ENCODE measurements around the gene FOXP3.
"Not testable (repeated sequence)": the region's sequence is repeated elsewhere in the genome, so short reads cannot be mapped to it uniquely, and the experiment has no call there.

FOXP3 gene, protein sequence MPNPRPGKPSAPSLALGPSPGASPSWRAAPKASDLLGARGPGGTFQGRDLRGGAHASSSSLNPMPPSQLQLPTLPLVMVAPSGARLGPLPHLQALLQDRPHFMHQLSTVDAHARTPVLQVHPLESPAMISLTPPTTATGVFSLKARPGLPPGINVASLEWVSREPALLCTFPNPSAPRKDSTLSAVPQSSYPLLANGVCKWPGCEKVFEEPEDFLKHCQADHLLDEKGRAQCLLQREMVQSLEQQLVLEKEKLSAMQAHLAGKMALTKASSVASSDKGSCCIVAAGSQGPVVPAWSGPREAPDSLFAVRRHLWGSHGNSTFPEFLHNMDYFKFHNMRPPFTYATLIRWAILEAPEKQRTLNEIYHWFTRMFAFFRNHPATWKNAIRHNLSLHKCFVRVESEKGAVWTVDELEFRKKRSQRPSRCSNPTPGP

DNA sequence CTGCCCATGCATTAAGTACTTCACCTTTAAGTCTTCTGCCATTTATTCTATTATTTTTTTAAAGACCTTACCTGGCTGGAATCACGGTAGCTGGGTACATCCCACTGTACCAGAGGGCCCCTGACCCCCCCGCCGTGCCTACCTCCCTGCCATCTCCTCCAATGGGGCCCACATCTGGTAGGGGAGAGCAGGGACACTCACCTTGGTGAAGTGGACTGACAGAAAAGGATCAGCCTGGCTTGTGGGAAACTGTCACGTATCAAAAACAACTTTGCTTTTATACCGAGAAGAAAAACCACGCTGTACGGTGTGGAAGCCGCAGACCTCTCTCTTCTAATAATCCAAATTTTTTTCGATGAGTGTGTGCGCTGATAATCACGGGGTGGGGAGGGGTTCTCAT lies at the start of gene FOXP3:
Gene FOXP3 (minus strand): TSS at position 251 of the 400 bp plus-strand sequence. CDS start 6,205 bp downstream, outside the sequence.
- DNase-seq (ENCODE audit: low spot score) = no peak

DNA sequence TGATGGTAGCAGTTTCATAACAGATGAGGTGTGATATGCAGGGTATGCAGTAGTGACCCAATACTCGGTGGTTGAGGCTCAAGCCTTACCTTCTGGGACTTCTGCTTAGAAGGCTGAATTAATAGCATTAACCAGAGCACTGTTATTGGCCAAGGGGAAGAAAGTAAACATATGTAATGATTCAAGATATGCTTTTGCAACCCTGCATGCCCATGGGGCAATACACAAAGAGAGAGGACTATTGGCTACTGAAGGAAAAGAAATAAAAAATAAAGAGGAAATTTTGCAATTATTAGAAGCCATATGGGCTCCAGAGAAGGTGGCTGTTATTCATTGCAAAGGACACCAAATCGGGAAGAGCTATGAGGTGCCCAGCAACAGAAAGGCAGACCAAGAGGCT lies 47.7 kb upstream of the FOXP3 start:
- DNase-seq (ENCODE audit: low spot score) = no peak

DNA sequence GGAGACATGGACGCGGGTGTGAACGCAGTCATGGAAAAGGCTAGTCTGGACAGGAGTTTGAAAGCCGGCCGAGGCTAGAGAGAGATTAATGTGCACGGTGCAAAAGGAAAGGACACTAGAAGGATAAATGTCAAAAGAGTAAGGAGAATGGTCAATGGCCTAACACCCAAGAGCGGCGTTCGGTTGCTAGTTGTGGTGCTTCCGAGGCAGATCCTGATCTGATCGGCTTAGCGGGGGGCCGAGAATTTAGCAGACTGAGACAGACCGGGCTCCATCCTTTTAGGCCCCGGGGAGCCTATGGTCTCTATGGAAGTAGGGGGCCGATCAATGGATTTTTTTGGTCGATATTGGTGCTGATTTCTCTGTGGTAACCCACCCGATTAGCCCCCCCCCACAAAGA lies 45.9 kb upstream of the FOXP3 start:
- DNase-seq (ENCODE audit: low spot score) = no peak

DNA sequence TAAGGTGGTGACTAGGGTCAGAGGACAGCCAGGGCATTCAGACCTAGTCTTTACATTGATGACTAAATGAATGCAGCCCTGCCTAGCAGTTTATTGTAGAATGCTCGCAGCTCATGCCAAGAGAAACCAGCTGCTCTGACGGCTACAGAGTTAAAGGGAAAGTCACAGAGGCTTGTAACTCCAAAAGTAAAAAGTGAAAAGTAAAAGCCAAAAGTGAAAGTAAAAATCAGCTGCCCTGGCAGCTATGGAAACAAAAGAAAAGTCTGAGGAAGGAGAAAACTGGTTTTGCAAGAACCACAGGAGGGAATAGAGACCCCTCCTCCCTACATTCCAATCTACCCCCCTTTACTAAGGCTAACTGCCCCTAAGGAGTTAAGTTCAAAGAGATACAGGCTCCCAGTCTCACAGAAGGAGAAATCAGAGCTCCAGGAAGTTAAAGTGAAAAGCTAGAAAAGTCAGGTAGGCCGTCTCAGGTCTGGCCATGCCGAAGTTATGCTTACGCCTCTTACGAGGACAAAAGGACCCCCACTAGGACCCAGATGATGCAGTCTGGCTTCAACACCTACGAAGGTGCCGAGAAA lies 45.0 kb upstream of the FOXP3 start:
- DNase-seq (ENCODE audit: low spot score) = no peak

DNA sequence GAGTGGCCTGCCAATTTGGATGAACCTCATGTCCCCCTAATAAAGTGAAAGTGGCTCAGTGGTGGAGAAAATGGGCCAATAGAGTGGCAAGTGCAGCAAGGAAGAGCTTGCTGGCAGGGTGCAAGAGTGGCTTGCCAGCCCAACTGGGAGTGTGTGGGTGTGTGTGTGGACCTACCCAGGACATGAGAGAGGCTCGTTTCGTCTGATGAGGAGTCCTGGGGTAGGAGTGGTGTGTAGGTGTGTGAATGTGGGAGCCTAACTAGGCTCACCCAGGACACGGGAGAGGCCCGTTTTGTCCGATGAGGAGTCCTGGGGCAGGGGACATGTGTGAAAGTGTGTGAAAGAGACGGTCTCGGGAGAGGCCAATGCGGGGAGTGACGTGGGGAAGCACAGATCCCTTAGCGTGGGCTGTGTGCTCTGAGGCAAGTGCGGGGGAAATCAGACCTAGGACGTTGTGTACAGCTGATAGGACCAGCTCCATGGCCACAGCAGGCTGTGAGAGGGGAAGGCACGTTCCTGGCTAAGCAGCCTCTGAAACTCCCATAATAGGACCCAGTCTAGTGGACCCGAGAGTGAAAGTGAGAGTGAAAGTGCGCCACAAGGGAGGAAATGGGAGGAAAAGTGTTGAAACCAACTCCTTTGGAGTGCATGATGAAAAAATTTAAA lies 44.2 kb upstream of the FOXP3 start:
- DNase-seq (ENCODE audit: low spot score) = no peak

DNA sequence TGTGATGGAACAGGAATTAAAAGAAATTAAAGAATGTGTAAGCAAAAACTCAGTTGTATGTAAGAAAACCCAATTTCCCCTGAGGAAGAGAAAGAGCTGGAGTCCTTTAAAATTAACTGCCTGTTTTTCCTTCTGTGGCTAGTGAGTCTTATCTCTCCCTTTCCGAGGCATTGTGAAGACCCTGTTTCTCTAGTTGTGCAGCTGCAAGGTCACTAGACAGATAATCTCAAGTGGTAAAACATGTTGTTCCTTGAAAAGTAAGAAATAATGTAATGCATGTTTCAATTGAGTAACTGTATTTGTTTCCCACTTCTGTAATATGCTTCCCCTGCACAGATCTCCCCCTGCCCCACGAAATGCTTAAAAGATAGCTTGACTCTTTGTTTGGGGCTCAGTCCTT lies 43.3 kb upstream of the FOXP3 start:
- not testable (repeated sequence) for DNase-seq (ENCODE audit: low spot score)

DNA sequence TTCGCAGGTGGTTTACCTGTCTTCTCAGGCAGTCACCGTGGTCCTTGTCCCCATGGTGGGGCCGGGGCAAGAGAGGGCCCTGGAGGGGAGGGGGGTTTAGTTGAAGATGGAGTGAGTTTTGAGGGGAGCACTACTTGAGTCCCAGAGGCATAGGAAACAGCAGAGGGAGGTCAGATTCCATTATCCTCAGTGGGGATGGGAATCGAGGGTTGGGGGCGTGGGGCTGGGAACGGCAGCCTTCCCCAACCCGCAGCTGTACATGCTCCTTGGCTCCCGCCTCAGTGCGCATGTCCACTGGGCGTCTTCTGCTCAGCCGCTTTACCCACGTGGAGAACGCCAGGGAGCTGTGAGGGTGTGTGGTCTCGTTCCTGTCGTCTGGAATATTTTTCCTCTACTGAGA lies 38.8 kb upstream of the FOXP3 start, which contains the start of gene GAGE10:
Gene GAGE10 (plus strand): TSS at position 301 of the 400 bp plus-strand sequence. CDS start 1,214 bp downstream, outside the sequence.
- DNase-seq (ENCODE audit: low spot score) = no peak

DNA sequence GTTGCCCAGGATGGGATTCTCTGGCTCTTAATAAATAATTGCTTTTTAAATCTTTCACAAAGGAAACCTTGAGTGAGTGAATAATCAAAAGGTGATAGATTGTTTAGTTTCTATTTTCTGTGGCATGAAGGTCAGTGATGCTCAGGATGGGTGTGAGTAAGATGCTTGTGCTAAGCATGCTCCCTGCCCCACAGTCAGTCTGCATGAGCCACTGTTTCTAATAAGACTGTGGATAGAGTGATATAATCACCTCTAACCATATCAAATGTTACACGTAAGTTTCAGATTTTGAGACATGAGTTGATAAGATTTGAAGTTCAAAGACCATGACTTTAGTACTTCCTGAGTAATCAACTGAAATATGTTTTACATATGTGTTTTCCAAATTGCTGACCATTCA lies 36.2 kb upstream of the FOXP3 start:
- no peak for DNase-seq (ENCODE audit: low spot score)

DNA sequence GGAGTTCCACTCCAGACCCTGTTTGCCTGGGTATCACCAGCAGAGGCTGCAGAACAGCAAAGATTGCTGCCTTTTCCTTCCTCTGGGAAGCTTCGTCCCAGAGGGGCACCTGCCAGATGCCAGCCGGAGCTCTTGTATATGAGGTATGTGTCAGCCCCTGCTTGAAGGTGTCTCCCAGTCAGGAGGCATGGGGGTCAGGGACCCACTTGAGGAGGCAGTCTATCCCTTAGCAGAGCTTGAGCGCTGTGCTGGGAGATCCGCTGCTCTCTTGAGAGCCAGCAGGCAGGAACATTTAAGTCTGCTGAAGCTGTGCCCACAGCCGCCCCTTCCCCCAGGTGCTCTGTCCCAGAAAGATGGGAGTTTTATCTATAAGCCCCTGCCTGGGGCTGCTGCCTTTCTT lies 34.8 kb upstream of the FOXP3 start:
- not testable (repeated sequence) for DNase-seq (ENCODE audit: low spot score)

DNA sequence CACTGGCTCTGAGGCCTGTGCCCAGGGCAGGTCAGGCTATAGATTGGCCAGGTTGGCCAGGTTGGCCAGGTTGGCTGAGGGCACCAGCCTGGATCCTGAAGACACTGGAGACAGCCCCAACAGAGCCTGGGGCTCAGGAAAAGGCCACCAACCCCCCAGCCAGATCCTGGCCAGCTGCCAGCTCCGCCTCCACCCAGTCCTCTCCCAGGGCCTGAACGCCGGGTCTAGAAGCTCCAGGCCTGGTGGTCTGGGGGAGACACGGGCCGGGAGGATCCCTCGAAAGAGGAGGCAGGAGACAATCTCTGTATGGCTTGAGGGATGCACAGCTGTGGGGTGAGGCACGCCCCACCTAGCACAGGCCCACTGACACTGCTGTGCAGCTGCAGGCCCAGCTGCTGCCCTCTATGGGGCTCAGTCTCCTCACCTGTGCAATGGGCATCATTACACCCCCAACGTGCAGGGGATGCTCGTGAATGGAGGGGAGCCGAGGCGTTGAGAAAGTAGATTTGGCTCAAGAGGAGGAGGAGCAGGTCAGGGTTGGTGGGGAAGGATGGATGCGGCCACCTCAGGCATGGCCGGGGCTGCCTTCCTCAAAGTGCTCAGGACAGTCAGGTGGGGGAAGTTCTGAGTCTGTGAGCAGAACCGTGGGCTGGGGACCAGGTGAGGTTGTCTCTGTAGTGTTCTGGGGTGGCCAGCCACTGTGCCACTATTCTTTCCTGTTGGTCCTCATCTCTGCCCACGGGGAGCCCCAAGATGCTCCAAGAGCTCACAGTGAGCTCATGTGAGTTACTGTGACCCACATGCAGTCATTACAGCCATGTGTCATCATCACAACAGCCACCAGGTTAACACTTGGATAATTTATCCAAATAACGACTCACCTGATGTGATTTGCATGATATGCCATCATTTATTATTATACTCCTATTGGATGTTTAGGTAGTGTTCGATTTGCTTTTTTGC lies 28.2 kb upstream of the FOXP3 start:
- DNase-seq (ENCODE audit: low spot score) = no peak

DNA sequence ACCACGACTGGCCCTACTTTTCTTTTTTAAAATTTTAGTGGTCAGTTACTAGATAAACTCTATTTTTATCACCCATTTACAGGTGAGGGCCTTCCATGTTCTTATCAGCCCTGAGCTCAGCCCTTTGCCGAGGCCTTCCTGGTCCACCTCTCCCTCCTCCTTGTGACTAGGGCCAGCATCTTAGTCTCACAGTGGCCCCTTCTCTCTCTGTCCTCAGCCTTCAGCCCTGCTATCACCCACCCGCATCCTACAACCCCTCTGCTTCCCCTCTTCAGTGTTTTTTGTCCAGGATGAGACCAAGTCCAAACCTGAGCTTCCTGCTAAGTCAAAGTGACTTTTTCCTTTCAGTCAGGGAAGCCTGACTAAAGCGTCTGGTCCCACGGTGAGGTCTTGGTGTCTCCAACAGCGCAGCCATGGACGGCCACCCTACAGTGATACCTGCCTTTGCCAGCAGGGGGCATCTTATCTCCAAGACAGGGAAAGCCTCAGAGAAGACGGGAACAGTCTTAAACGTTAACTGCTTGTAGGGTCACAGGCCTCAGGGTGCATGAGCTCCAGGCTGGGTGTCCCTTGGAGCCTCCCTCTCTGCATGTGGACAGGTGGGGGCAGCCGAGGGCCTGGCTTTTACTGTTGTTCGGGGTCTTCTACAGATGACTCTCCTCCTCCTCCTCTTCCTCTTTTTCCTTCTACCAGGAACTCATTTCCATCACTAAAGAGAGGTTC lies 27.3 kb upstream of the FOXP3 start:
- peak; percentile 52 for DNase-seq (ENCODE audit: low spot score)

DNA sequence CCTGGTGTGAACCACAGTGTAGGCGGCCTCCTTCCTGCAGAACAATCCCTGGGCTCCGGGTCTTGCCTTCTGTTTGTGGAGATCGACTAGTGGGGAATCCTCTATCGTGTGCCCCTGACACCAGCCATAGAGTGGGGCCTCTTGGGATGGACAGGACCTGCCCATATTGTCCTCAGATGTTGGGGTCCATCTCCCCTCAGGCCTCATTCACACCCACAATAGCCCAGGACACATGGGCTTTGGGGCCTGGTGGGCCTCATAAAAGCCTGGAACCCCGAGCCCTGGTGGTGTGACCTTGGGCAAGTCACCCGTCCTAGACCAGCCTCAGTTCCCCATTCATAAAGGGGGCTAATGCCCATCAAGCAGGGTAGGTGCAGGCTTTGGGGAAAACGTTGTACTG lies 25.7 kb upstream of the FOXP3 start:
- DNase-seq (ENCODE audit: low spot score) = no peak

DNA sequence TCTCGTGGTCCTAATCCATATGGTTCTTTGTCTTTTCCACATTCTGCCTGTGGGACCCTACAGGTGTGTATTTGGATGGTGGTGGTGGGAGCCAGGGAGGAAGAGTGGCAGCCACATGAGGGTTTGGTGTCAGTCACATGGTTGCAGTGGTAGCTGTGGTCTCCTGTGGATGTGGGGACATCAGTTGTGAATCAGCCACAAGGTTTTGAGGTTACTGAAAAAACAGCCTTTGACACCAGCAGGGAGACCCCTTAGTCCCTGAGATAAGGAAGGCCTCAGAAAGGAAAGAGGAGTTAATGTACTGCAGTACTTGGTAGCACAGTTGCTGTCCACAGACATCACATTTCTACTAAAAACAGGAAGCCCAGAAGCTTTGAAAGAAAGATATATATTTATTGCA lies 23.2 kb upstream of the FOXP3 start:
- DNase-seq (ENCODE audit: low spot score) = no peak

DNA sequence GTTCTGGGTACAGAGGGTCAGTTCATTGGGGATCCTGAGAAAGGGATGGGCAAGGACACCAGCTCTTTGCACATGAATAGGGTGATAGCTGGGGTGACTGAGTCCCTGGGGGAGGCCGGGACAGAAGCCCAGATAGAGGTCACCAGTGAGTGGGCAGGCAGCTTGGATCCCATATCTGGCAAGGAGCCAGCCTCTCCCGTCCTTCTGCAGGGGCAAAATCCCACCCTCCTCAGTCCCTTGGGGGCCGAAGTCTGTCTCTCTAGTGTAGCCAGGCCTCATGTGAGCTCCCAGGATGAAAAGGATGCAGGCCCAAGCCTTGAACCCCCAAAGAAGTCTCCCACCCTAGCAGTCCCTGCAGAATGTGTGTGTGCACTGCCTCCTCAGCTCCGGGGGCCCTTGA lies 22.1 kb upstream of the FOXP3 start:
- no peak for DNase-seq (ENCODE audit: low spot score)

DNA sequence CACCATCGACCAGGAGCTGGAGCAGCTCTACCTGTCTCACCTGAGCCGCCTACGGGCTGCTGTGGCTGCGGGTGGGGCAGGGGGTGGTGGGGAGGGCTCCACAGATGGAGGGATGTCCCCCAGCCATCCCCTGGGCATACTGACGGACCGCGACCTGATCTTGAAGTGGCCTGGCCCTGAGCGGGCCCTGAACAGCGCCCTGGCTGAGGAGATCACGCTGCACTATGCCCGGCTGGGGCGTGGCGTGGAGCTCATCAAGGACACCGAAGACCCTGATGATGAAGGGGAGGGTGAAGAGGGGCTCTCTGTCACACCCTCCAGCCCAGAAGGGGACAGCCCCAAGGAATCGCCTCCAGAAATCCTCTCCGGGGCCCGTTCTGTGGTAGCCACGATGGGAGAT lies 21.6 kb upstream of the FOXP3 start:
- no peak for DNase-seq (ENCODE audit: low spot score)

DNA sequence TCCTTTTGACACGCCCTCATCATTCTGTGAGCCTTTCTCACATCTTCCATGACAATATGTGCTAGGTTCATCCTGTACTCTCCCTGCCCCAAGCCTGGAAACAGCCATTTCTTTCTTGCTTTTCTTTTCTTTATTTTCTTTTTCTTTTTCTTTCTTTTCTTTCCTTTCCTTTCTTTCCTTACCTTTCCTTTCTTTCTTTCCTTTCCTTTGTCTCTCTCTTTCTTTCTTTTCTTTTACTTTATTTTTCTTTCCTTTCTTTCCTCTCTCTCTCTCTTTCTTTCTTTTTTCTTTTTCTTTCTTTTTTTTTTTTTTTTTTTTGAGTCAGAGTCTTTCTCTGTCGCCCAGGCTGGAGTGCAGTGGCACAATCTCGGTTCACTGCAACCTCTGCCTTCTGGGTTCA lies 19.7 kb upstream of the FOXP3 start:
- no peak for DNase-seq (ENCODE audit: low spot score)

DNA sequence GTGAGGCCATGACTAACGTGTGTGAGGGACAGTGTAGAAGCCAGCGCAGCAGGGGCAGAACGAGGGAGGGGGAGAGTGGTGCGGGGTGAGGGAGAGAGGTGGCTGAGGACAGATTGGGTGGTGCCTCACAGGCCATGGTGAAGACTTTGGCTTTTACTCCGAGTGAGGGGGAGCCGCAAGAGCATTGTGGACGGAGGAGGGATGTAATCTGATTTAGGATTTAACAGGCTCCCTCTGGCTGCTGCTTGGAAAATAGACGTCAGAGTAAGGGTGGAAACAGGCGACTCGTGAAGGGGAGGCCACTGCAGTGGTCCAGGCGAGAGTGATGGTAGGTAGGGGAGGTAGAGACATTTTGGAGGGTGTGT lies 18.1 kb upstream of the FOXP3 start:
- no peak for DNase-seq (ENCODE audit: low spot score)

DNA sequence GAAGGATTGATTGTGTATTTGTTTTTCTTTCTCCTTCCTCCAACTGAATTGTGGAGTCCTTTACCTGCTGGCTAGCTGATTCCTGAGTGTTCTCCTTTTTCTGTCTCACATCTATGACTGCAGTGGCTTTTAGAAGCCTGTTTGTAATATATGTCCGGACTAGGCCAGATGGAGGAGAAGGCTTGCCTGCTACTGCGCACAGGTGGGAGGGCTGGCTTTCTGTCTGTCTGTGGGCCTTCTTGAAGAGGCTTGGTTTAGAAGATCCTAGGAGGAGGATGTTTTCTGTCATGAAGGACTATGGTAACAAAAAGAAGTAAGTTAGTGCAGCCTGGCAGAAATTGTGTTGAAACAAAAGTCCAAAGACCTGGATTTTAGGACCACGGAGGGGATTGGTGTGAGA lies 13.6 kb upstream of the FOXP3 start:
- no peak for DNase-seq (ENCODE audit: low spot score)

DNA sequence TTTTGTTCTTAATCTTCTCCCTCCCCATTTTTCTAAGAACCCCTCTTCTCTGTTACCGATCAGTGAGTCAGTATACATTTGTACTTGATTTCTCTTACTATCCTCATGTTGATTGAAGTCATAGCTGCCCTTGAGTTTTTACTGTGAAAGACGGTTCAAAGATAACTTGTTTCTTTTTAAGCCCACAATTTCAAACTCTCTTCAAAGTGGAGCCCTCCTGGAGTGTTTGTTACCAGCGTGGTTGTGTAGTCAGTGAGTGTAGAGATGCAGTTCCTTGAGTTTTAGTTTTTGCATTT lies 13.0 kb upstream of the FOXP3 start:
- DNase-seq (ENCODE audit: low spot score) = no peak

DNA sequence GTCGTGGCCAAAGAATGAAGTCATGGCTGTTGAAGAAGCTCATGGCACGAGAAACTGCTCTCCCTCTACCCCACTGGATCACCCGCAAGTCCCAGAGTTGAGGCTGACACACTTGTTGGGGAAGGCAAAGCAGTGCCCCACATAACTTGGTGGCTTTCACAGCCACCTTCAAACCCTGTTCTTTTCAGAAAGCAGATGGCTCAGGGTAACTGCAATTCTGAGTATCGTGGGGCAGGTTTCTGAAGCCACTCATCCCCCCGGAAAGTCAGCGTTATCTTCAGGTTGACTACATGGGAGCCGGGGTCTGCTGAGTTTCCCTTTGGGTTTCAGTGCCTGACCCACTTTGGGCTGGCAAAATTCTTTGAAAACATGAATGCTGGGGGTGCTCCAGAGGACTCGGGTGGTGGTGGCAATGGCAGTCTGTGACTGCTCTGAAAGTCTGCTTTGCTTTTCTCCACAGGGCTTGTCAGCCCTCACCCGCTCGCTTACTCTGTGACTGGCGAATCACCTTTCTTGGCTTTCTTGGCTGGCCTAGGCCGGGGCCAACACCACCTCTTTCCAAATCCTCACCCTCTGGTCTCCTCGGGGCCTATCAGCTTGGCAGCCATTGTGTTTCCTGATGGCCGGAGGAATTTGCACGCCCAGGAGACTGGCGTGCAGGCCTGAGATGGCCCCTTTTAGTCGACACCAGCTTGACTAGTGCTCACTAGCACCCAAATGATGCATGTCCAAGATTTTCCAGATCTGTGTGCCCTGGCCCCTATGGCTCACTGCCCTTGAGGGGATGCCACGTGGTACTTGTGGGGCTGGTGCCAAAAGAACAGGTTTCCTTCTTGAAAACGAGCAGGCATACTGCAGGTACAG lies 12.4 kb upstream of the FOXP3 start:
- DNase-seq (ENCODE audit: low spot score) = no peak

DNA sequence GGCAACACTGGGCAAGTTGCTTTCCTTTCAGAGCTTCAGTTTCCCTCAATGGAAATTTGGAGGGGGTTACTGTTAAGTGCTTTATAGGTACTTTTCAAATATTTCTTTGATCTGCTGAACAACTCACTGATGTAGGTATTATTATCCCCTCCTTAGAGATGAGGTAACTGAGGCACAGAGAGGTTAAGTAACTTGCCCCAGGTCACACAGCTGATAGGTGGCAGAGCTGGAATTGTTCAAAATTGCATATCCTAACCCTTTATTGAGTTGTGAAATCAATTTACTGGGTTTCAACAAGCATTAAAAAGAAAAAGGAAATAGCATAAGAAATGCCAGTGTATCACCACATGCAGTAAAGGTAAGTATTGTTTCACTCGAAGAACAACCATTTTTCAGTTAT lies 11.7 kb upstream of the FOXP3 start:
- no peak for DNase-seq (ENCODE audit: low spot score)

Measured in HuH-7 (cell line).